Mucosa of stomach (tissue), 1 donor: ENCODE data around the gene ILRUN.
"Not testable (repeated sequence)": the region's sequence is repeated elsewhere in the genome, so short reads cannot be mapped to it uniquely, and the experiment has no call there.

Experiments used
- H3K27me3 ChIP-seq: one replicate; pipeline ENCODE4 v1.7.0; 2013; ENCODE audit warnings: mild to moderate bottlenecking, low read length; ENCODE audit not compliant: control insufficient read depth, insufficient read depth
- H3K36me3 ChIP-seq: one replicate; pipeline ENCODE4 v1.7.0; 2013; ENCODE audit warnings: low read length; ENCODE audit not compliant: control insufficient read depth, insufficient read depth
- H3K4me1 ChIP-seq: one replicate; pipeline ENCODE4 v1.7.0; 2013; ENCODE audit warnings: mild to moderate bottlenecking, low read length; ENCODE audit not compliant: control insufficient read depth, insufficient read depth
- H3K4me3 ChIP-seq: one replicate; pipeline ENCODE4 v1.7.0; 2013; ENCODE audit warnings: low read length
- H3K9ac ChIP-seq: one replicate; pipeline ENCODE4 v1.7.0; 2013; ENCODE audit warnings: mild to moderate bottlenecking, low read length, moderate library complexity
- H3K9me3 ChIP-seq: one replicate; pipeline ENCODE4 v1.7.0; 2013; ENCODE audit warnings: mild to moderate bottlenecking, low read length, moderate library complexity; ENCODE audit not compliant: control insufficient read depth
- donor health status: Pancreatic carcinoma.

The ILRUN gene

GRCh38 chr6:34672657-34673043 is 23.9 kb downstream of the ILRUN start:
- Histone ChIP-seq H3K9me3 (no peaks in the 10 kb centered on the region), H3K9ac (no peak overlapping the region), H3K4me1 (peaks cover 36% of the 10 kb centered on the region)

GRCh38 chr6:34671801-34672656 is 24.5 kb downstream of the ILRUN start:
- Histone ChIP-seq H3K9ac (no peak overlapping the region), H3K4me1 (peaks cover 36% of the 10 kb centered on the region), H3K4me3 (no peak overlapping the region), H3K27me3 (no peaks in the 10 kb centered on the region), H3K9me3 (no peaks in the 10 kb centered on the region), H3K36me3 (no peaks in the 10 kb centered on the region)

More at GRCh38 chr6:34672657-34673043, 23.9 kb downstream of the ILRUN start:
- Histone ChIP-seq H3K27me3 (no peaks in the 10 kb centered on the region), H3K4me3 (no peak overlapping the region), H3K36me3 (no peaks in the 10 kb centered on the region)

- Histone ChIP-seq H3K4me3 (no peak overlapping the region), H3K9ac (no peak overlapping the region), H3K9me3 (no peaks in the 10 kb centered on the region), H3K36me3 (no peaks in the 10 kb centered on the region), H3K27me3 (no peaks in the 10 kb centered on the region), H3K4me1 (peaks cover 36% of the 10 kb centered on the region)
These were observed 25.2 kb downstream of the ILRUN start for GRCh38 chr6:34671367-34671766.

- not testable (repeated sequence) for H3K9ac ChIP-seq, H3K4me3 ChIP-seq, H3K27me3 ChIP-seq, H3K36me3 ChIP-seq, H3K9me3 ChIP-seq
- peaks cover 23% of the 10 kb centered on the region for H3K4me1 ChIP-seq
These were observed 27.8 kb downstream of the ILRUN start for GRCh38 chr6:34668799-34669198.

- H3K4me1 ChIP-seq = peaks cover 11% of the 10 kb centered on the region
- H3K9me3 ChIP-seq = no peaks in the 10 kb centered on the region
- H3K36me3 ChIP-seq = no peaks in the 10 kb centered on the region
- no peak overlapping the region for H3K4me3 ChIP-seq
- no peak overlapping the region for H3K9ac ChIP-seq
- H3K27me3 ChIP-seq = no peaks in the 10 kb centered on the region
These were observed 28.9 kb downstream of the ILRUN start for GRCh38 chr6:34667481-34668238.

GRCh38 chr6:34665019-34665418 is 31.5 kb downstream of the ILRUN start:
- Histone ChIP-seq H3K36me3 (no peaks in the 10 kb centered on the region), H3K9ac (no peak overlapping the region), H3K4me1 (no peaks in the 10 kb centered on the region), H3K27me3 (no peaks in the 10 kb centered on the region), H3K4me3 (no peak overlapping the region), H3K9me3 (no peaks in the 10 kb centered on the region)

- Histone ChIP-seq H3K36me3 (no peaks in the 10 kb centered on the region), H3K9ac (no peak overlapping the region), H3K9me3 (no peaks in the 10 kb centered on the region), H3K4me3 (no peak overlapping the region), H3K4me1 (no peaks in the 10 kb centered on the region), H3K27me3 (no peaks in the 10 kb centered on the region)
These were observed 32.2 kb downstream of the ILRUN start for GRCh38 chr6:34664256-34664971.

GRCh38 chr6:34663831-34664255 is 32.7 kb downstream of the ILRUN start:
- no peak overlapping the region for H3K4me3 ChIP-seq
- no peaks in the 10 kb centered on the region for H3K27me3 ChIP-seq
- H3K9me3 ChIP-seq = no peaks in the 10 kb centered on the region
- no peaks in the 10 kb centered on the region for H3K36me3 ChIP-seq
- H3K9ac ChIP-seq = no peak overlapping the region
- H3K4me1 ChIP-seq = peaks cover 5% of the 10 kb centered on the region

GRCh38 chr6:34663371-34663770 is 33.2 kb downstream of the ILRUN start:
- no peaks in the 10 kb centered on the region for H3K27me3 ChIP-seq
- peaks cover 9% of the 10 kb centered on the region for H3K4me1 ChIP-seq
- no peak overlapping the region for H3K9ac ChIP-seq
- no peaks in the 10 kb centered on the region for H3K9me3 ChIP-seq
- H3K36me3 ChIP-seq = no peaks in the 10 kb centered on the region
- H3K4me3 ChIP-seq = no peak overlapping the region

- Histone ChIP-seq H3K27me3 (no peaks in the 10 kb centered on the region), H3K4me1 (peaks cover 26% of the 10 kb centered on the region), H3K36me3 (no peaks in the 10 kb centered on the region), H3K4me3 (no peak overlapping the region), H3K9ac (no peak overlapping the region), H3K9me3 (no peaks in the 10 kb centered on the region)
These were observed 35.2 kb downstream of the ILRUN start for GRCh38 chr6:34661357-34661756.

GRCh38 chr6:34658605-34659265 is 37.8 kb downstream of the ILRUN start:
- H3K9me3 ChIP-seq = no peaks in the 10 kb centered on the region
- no peak overlapping the region for H3K9ac ChIP-seq
- H3K27me3 ChIP-seq = no peaks in the 10 kb centered on the region
- no peaks in the 10 kb centered on the region for H3K36me3 ChIP-seq
- peaks cover 36% of the 10 kb centered on the region for H3K4me1 ChIP-seq
- H3K4me3 ChIP-seq = no peak overlapping the region
